ENCODE results near the gene SLFN11.
"Not testable (repeated sequence)": the region's sequence is repeated elsewhere in the genome, so short reads cannot be mapped to it uniquely, and the experiment has no call there.

DNA sequence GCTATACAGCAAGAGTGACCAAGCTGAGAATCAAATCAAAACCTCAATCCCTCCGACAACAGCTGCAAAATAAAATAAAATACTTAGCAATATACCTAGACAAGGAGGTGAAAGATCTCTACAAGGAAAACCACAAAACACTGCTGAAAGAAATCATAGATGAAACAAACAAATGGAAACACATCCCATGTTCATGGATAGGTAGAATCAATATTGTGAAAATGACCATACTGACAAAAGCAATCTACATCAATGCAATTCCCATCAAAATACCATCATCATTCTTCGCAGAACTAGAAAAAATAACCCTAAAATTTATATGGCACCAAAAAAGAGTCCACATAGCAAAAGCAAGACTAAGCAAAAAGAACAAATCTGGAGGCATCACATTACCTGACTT is 41.3 kb upstream of the SLFN11 start:
- TF ChIP-seq, protein P1, sequence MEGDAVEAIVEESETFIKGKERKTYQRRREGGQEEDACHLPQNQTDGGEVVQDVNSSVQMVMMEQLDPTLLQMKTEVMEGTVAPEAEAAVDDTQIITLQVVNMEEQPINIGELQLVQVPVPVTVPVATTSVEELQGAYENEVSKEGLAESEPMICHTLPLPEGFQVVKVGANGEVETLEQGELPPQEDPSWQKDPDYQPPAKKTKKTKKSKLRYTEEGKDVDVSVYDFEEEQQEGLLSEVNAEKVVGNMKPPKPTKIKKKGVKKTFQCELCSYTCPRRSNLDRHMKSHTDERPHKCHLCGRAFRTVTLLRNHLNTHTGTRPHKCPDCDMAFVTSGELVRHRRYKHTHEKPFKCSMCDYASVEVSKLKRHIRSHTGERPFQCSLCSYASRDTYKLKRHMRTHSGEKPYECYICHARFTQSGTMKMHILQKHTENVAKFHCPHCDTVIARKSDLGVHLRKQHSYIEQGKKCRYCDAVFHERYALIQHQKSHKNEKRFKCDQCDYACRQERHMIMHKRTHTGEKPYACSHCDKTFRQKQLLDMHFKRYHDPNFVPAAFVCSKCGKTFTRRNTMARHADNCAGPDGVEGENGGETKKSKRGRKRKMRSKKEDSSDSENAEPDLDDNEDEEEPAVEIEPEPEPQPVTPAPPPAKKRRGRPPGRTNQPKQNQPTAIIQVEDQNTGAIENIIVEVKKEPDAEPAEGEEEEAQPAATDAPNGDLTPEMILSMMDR (IDR thresholded peaks at IDR 0.05; ENCODE audit: insufficient read depth, low read length) = not testable (repeated sequence)
- not testable (repeated sequence) for TF ChIP-seq POLR2AphosphoS5 (IDR thresholded peaks at IDR 0.05; ENCODE audit: low read depth); GABPA (IDR thresholded peaks at IDR 0.05; ENCODE audit: low read depth); SPI1 (IDR thresholded peaks at IDR 0.05; ENCODE audit: borderline replicate concordance, low read depth)
- TF ChIP-seq, protein P2, sequence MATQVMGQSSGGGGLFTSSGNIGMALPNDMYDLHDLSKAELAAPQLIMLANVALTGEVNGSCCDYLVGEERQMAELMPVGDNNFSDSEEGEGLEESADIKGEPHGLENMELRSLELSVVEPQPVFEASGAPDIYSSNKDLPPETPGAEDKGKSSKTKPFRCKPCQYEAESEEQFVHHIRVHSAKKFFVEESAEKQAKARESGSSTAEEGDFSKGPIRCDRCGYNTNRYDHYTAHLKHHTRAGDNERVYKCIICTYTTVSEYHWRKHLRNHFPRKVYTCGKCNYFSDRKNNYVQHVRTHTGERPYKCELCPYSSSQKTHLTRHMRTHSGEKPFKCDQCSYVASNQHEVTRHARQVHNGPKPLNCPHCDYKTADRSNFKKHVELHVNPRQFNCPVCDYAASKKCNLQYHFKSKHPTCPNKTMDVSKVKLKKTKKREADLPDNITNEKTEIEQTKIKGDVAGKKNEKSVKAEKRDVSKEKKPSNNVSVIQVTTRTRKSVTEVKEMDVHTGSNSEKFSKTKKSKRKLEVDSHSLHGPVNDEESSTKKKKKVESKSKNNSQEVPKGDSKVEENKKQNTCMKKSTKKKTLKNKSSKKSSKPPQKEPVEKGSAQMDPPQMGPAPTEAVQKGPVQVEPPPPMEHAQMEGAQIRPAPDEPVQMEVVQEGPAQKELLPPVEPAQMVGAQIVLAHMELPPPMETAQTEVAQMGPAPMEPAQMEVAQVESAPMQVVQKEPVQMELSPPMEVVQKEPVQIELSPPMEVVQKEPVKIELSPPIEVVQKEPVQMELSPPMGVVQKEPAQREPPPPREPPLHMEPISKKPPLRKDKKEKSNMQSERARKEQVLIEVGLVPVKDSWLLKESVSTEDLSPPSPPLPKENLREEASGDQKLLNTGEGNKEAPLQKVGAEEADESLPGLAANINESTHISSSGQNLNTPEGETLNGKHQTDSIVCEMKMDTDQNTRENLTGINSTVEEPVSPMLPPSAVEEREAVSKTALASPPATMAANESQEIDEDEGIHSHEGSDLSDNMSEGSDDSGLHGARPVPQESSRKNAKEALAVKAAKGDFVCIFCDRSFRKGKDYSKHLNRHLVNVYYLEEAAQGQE (IDR thresholded peaks at IDR 0.05; ENCODE audit: insufficient replicate concordance, low read depth) = not testable (repeated sequence)
